Upper lobe of left lung (tissue), 4 donors: ENCODE data around the gene LIMD2.

Source experiments
- CTCF ChIP-seq, 6 experiments: fragments of 450-650 bp in 4 of 6; fragments of 200-600 bp in 2 of 6; sonication (generic) in 2 of 6; IDR thresholded peaks; one replicate each; pipeline ENCODE4 v1.5.1; 2016 to 2019; ENCODE audit warnings: antibody characterized with exemption in 6 of 6
- POLR2A ChIP-seq, 4 donors: fragments of 450-650 bp; IDR thresholded peaks; one replicate each; pipeline ENCODE4 v1.5.1; 2016 to 2017; ENCODE audit warnings: antibody characterized with exemption in 4 of 4, mild to moderate bottlenecking in 2 of 4

GRCh38 chr17:63680700-63681099 is 19.2 kb downstream of the LIMD2 start:
- TF ChIP-seq POLR2A (IDR thresholded peaks at IDR 0.05) (no peak), CTCF (IDR thresholded peaks at IDR 0.05) (no peak)
